CD4-positive, CD25-positive, alpha-beta regulatory T cell (primary cell): ENCODE measurements around the gene SLC7A4. TPM values are rescaled to one million over a fixed set of nuclear protein-coding genes. Genes with fewer than 3 reads are reported as not detected.

Experiments
- ATAC-seq, 2 donors: fragments of 150-1000 bp; cut with Tn5 transposase; one replicate each; pipeline ENCODE4 v1.10.0; 2021; ENCODE audit warnings: low read depth in 2 of 2, moderate number of reproducible peaks in 2 of 2, moderate library complexity in 1 of 2
- DNase-seq, 3 donors: peaks; one replicate each; pipeline versions ENCODE4 v3.0.0 to v3.0.0-alpha.2; 2012 to 2022; ENCODE audit warnings: mixed read lengths in 1 of 3
- H3K27ac ChIP-seq: one replicate; pipeline ENCODE4 v1.7.0; 2013; ENCODE audit warnings: mild to moderate bottlenecking, low read length; ENCODE audit not compliant: insufficient read depth, poor library complexity, severe bottlenecking
- H3K27me3 ChIP-seq: one replicate; pipeline ENCODE4 v1.7.0; 2013; ENCODE audit warnings: low read length; ENCODE audit not compliant: control insufficient read depth, insufficient read depth
- H3K36me3 ChIP-seq: one replicate; pipeline ENCODE4 v1.7.0; 2013; ENCODE audit warnings: mild to moderate bottlenecking, low read length, moderate library complexity; ENCODE audit not compliant: control insufficient read depth, insufficient read depth
- H3K4me1 ChIP-seq: 2 replicates; pipeline ENCODE4 v1.7.0; 2013; ENCODE audit warnings: mild to moderate bottlenecking, low read length; ENCODE audit not compliant: insufficient read depth, control insufficient read depth, poor library complexity, severe bottlenecking
- H3K4me3 ChIP-seq: one replicate; pipeline ENCODE4 v1.7.0; 2013; ENCODE audit warnings: low read depth, mild to moderate bottlenecking, low read length, moderate library complexity
- H3K9me3 ChIP-seq, 2 experiments: 1 replicate in 1 of 2; 2 replicates in 1 of 2; pipeline ENCODE4 v1.7.0; 2013; ENCODE audit warnings: low read length in 2 of 2, mild to moderate bottlenecking in 1 of 2, moderate library complexity in 1 of 2; ENCODE audit not compliant: control insufficient read depth in 2 of 2
- H3K27ac Mint-ChIP-seq, 3 donors: one replicate each; pipeline ENCODE4 v1.8.0; 2020 to 2022; ENCODE audit warnings: mild to moderate bottlenecking in 3 of 3, mixed read lengths in 3 of 3, moderate library complexity in 2 of 3
- H3K27me3 Mint-ChIP-seq: one replicate; pipeline ENCODE4 v1.8.0; 2022; ENCODE audit warnings: mild to moderate bottlenecking, mixed read lengths
- H3K36me3 Mint-ChIP-seq: one replicate; pipeline ENCODE4 v1.8.0; 2020; ENCODE audit warnings: mixed read lengths
- H3K4me1 Mint-ChIP-seq, 4 donors: one replicate each; pipeline ENCODE4 v1.8.0; 2020 to 2022; ENCODE audit warnings: mixed read lengths in 4 of 4, mild to moderate bottlenecking in 1 of 4
- H3K4me3 Mint-ChIP-seq, 4 donors: one replicate each; pipeline ENCODE4 v1.8.0; 2020 to 2022; ENCODE audit warnings: mild to moderate bottlenecking in 4 of 4, mixed read lengths in 4 of 4, moderate library complexity in 3 of 4
- H3K9me3 Mint-ChIP-seq, 7 donors: one replicate each; pipeline ENCODE4 v1.8.0; 2020 to 2022; ENCODE audit warnings: mixed read lengths in 7 of 7, mild to moderate bottlenecking in 3 of 7, moderate library complexity in 2 of 7
- polyA plus RNA-seq, 4 donors: library from polyadenylated mRNA; unstranded; fragments of 300-500 nt; fragmentation: Illumina TruSeq; gene quantifications; one replicate each; pipeline ENCODE4 v1.2.3, GENCODE V29; 2021
- total RNA-seq: library from RNA; stranded (reverse); gene quantifications from one replicate; pipeline ENCODE4 v1.2.3, GENCODE V29; 2022

Gene SLC7A4
- total and polyA plus RNA-seq, 5 donors from 2014 or later = 0.09 TPM; not detected in 4

GRCh38 chr22:20990184-20991180 is 41.9 kb downstream of the SLC7A4 start:
- peaks cover 0 to 5% (median under 1%) of the 10 kb centered on the region in 4 donors for H3K4me1 Mint-ChIP-seq
- no peak overlapping the region for H3K4me3 Mint-ChIP-seq
- ATAC-seq = no peak
- H3K9me3 ChIP-seq = no peaks in the 10 kb centered on the region
- no peak for DNase-seq
- no peaks in the 10 kb centered on the region for H3K27me3 ChIP-seq
- no peaks in the 10 kb centered on the region for H3K9me3 Mint-ChIP-seq
- no peak overlapping the region for H3K4me3 ChIP-seq
- no peaks in the 10 kb centered on the region for H3K27me3 Mint-ChIP-seq
- H3K27ac ChIP-seq = no peak overlapping the region
- H3K36me3 Mint-ChIP-seq = peaks cover 15% of the 10 kb centered on the region
- H3K4me1 ChIP-seq = no peaks in the 10 kb centered on the region
- peaks cover 20% of the 10 kb centered on the region for H3K36me3 ChIP-seq
- H3K27ac Mint-ChIP-seq = no peak overlapping the region

DNA sequence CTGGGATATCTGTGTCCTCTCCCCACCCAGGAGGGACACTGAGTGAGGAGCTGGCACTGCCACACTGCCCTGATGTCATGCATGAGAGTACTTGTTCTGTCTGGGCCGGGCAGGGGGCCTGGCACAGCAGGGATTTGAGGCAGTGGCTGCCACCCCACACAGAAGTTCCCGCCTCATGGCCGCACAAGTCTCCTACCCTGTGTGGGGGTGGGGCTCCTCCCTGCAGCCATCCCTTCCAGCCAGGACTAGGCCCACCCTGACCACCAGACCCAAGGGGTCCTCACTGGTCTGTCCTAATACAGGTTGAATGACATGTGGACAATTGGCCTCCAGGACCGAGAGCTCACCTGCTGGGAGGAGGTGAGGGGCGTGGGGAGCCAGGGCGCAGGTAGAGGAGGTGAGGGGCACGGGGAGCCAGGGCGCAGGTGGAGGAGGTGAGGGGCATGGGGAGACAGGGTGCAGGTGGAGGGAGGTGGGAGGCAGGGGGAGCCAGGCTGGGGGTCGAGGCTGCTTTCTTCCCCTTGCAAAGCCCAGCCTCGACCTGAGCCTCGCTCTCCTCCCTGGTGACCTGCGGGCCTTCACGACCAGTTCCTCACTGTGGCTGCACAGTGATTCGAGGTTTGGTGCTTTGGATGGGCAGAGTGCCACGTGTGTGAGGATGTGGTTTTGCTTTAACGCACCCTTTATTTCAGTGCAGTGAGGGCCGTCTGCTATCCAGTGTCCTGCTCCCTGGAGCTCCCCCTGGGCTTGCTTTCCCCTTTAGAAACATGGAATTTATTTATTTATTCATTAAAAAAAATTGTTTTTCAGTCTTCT is 42.8 kb downstream of the SLC7A4 start:
- peaks cover 15% of the 10 kb centered on the region for H3K36me3 Mint-ChIP-seq
- no peak overlapping the region for H3K4me3 Mint-ChIP-seq
- no peak overlapping the region for H3K27ac Mint-ChIP-seq
- peaks cover 0 to 5% (median under 1%) of the 10 kb centered on the region in 4 donors for H3K4me1 Mint-ChIP-seq
- Histone ChIP-seq H3K36me3 (peaks cover 22% of the 10 kb centered on the region), H3K27ac (no peak overlapping the region), H3K9me3 (no peaks in the 10 kb centered on the region), H3K27me3 (no peaks in the 10 kb centered on the region), H3K4me1 (no peaks in the 10 kb centered on the region), H3K4me3 (no peak overlapping the region)
- no peak for DNase-seq
- H3K27me3 Mint-ChIP-seq = no peaks in the 10 kb centered on the region
- ATAC-seq = no peak
- no peaks in the 10 kb centered on the region for H3K9me3 Mint-ChIP-seq

GRCh38 chr22:20988573-20989322 is 43.6 kb downstream of the SLC7A4 start:
- DNase-seq = no peak
- Mint-ChIP-seq H3K27me3 (no peaks in the 10 kb centered on the region), H3K36me3 (peaks cover 21% of the 10 kb centered on the region)

DNA sequence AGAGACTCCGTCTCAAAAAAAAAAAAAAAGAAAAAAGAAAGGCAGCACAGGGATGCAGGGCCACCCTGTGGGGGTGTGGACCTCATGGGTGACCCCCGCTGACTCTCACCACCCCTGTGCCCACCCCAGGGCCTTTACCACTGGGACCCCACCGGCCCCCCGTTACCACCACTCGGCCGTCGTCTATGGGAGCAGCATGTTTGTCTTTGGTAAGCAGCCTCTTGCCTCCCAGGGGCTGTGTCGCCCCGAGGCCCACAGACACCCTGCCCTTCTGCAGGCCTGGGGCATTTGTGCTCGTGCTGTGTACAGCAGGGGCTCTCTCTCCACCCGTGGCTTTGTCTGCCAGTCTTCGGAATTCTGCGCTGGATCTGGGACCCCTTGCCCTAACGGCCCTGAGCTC is 45.0 kb downstream of the SLC7A4 start:
- Mint-ChIP-seq H3K9me3 (no peaks in the 10 kb centered on the region), H3K4me3 (no peak overlapping the region), H3K36me3 (peaks cover 21% of the 10 kb centered on the region), H3K27ac (no peak overlapping the region), H3K27me3 (no peaks in the 10 kb centered on the region), H3K4me1 (peaks cover 5 to 20% (median 14%) of the 10 kb centered on the region in 4 donors)
- Histone ChIP-seq H3K9me3 (no peaks in the 10 kb centered on the region), H3K4me1 (peaks cover 9% of the 10 kb centered on the region), H3K36me3 (peaks cover 21% of the 10 kb centered on the region), H3K27ac (no peak overlapping the region), H3K27me3 (no peaks in the 10 kb centered on the region), H3K4me3 (no peak overlapping the region)
- DNase-seq (no peak), ATAC-seq (no peak)

More at GRCh38 chr22:20988573-20989322, 43.6 kb downstream of the SLC7A4 start:
- Histone ChIP-seq H3K27ac (no peak overlapping the region), H3K4me1 (no peaks in the 10 kb centered on the region), H3K27me3 (no peaks in the 10 kb centered on the region), H3K36me3 (peaks cover 22% of the 10 kb centered on the region), H3K9me3 (no peaks in the 10 kb centered on the region), H3K4me3 (no peak overlapping the region)
- Mint-ChIP-seq H3K4me1 (peaks cover 0 to 7% (median 6%) of the 10 kb centered on the region in 4 donors), H3K9me3 (no peaks in the 10 kb centered on the region), H3K4me3 (no peak overlapping the region), H3K27ac (no peak overlapping the region)
- ATAC-seq = no peak

DNA sequence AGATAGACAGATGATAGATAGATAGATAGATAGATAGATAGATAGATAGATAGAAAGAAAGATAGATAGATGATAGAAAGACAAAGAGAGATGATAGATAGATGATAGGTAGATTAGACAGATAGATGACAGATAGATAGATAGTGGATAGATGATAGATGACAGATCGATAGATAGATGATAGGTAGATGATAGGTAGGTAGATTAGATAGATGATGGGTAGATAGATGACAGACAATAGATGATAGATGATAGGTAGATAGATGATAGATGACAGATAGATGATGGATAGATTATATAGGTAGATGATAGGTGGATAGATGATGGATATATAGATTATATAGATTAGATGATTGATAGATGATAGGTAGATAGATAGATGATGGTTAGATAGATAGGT is 46.0 kb downstream of the SLC7A4 start:
- peak overlapping the region in 2 of 3 donors; percentile 2 to 39 for H3K27ac Mint-ChIP-seq
- no peak overlapping the region for H3K4me3 ChIP-seq

GRCh38 chr22:20985720-20986119 is 46.6 kb downstream of the SLC7A4 start:
- H3K4me1 ChIP-seq = peaks cover 20% of the 10 kb centered on the region
- no peaks in the 10 kb centered on the region for H3K27me3 ChIP-seq
- Mint-ChIP-seq H3K27ac (no peak overlapping the region), H3K4me1 (peaks cover 5 to 30% (median 21%) of the 10 kb centered on the region in 4 donors), H3K9me3 (no peaks in the 10 kb centered on the region), H3K4me3 (peak overlapping the region in 1 of 4 donors; percentile 26), H3K36me3 (peaks cover 21% of the 10 kb centered on the region), H3K27me3 (no peaks in the 10 kb centered on the region)
- no peak overlapping the region for H3K4me3 ChIP-seq
- ATAC-seq (no peak), DNase-seq (no peak)
- H3K36me3 ChIP-seq = peaks cover 10% of the 10 kb centered on the region
- no peaks in the 10 kb centered on the region for H3K9me3 ChIP-seq
- no peak overlapping the region for H3K27ac ChIP-seq

More for the DNA sequence above, 46.0 kb downstream of the SLC7A4 start:
- Histone ChIP-seq H3K27ac (no peak overlapping the region), H3K4me1 (peaks cover 16% of the 10 kb centered on the region), H3K27me3 (no peaks in the 10 kb centered on the region), H3K9me3 (no peaks in the 10 kb centered on the region), H3K36me3 (peaks cover 12% of the 10 kb centered on the region)
- Mint-ChIP-seq H3K4me3 (peak overlapping the region in 1 of 4 donors; percentile 26), H3K4me1 (peaks cover 5 to 24% (median 16%) of the 10 kb centered on the region in 4 donors), H3K9me3 (no peaks in the 10 kb centered on the region), H3K36me3 (peaks cover 21% of the 10 kb centered on the region), H3K27me3 (no peaks in the 10 kb centered on the region)
- no peak for ATAC-seq
- no peak for DNase-seq
